Esophagus (tissue), 2 donors: ENCODE results near the gene MCF2L2. TPM values are rescaled to one million over a fixed set of nuclear protein-coding genes. Genes with fewer than 3 reads are reported as not detected.

Source experiments
- H3K27ac ChIP-seq, 2 donors: one replicate each; pipeline ENCODE4 v1.5.1; 2013; ENCODE audit warnings: low read depth in 2 of 2, mild to moderate bottlenecking in 2 of 2, inconsistent platforms in 1 of 2, low read length in 1 of 2, moderate library complexity in 1 of 2
- H3K27me3 ChIP-seq, 2 donors: one replicate each; pipeline ENCODE4 v1.6.1; 2013; ENCODE audit warnings: low read length in 2 of 2, control low read depth in 1 of 2, mild to moderate bottlenecking in 1 of 2; ENCODE audit not compliant: insufficient read depth in 2 of 2, control insufficient read depth in 1 of 2
- H3K36me3 ChIP-seq, 2 donors: one replicate each; pipeline ENCODE4 v1.6.1; 2013; ENCODE audit warnings: low read length in 1 of 2; ENCODE audit not compliant: control insufficient read depth in 2 of 2, insufficient read depth in 2 of 2
- H3K4me1 ChIP-seq, 2 donors: one replicate each; pipeline ENCODE4 v1.6.1; 2013; ENCODE audit warnings: low read length in 1 of 2; ENCODE audit not compliant: control insufficient read depth in 2 of 2, insufficient read depth in 2 of 2
- H3K4me3 ChIP-seq, 2 donors: one replicate each; pipeline ENCODE4 v1.5.1; 2013; ENCODE audit warnings: low read length in 2 of 2, mild to moderate bottlenecking in 2 of 2, low read depth in 1 of 2, moderate library complexity in 1 of 2
- H3K9me3 ChIP-seq, 2 donors: one replicate each; pipeline ENCODE4 v1.6.1; 2013; ENCODE audit warnings: mild to moderate bottlenecking in 2 of 2, low read depth in 1 of 2, low read length in 1 of 2, moderate library complexity in 1 of 2; ENCODE audit not compliant: control insufficient read depth in 2 of 2, insufficient read depth in 1 of 2
- WGBS, 2 donors: extraction: QIAGEN DNeasy Blood & Tissue Kit; methylation state at CpG; one replicate each; pipeline ENCODE4 v1.1.7; 2013; 5-methylcytosine and 5-hydroxymethylcytosine counted together
- polyA plus RNA-seq, 2 donors: library from polyadenylated mRNA; stranded (reverse); fragments of 200-250 nt; gene quantifications; one replicate each; pipeline ENCODE4 v1.2.3, GENCODE V29; 2013
- donor health status: healthy with polysubstance abuse.
- donor health status: Bipolar disorder and iron deficiency.

The MCF2L2 gene
- polyA plus RNA-seq, 2 donors: 0.21 to 0.26 TPM

DNA sequence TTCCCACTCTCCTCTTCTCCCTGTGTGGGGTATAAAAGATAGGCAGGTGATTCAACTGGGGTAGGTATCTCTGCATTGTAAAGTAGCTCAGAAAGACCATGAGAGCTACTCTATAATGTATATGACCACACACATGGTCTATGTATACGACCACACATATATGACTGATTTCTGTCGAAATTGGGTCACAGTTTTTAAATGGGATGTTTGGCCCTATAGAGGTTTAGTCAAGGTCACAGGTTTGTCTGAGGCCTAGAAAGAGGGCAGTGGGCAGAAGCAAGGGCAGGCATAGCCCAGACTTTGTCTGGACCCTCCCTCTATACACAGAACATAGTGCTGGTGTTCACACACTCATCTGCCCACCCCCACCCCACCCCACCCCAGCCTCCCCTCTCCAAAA lies 270.3 kb downstream of the MCF2L2 start:
- H3K4me1 ChIP-seq: no peaks in the 10 kb centered on the region
- no peaks in the 10 kb centered on the region for H3K27me3 ChIP-seq
- 91 to 94% methylated on average over 2 of the region's 2 CpGs for WGBS, 2 donors
- no peaks in the 10 kb centered on the region for H3K9me3 ChIP-seq
- H3K4me3 ChIP-seq: no peak overlapping the region
- no peaks in the 10 kb centered on the region for H3K36me3 ChIP-seq
- H3K27ac ChIP-seq: no peak overlapping the region

- no peaks in the 10 kb centered on the region for H3K4me1 ChIP-seq
- no peak overlapping the region for H3K27ac ChIP-seq
- H3K4me3 ChIP-seq: no peak overlapping the region
- H3K9me3 ChIP-seq: no peaks in the 10 kb centered on the region
- 87 to 88% methylated on average over 5 of the region's 5 CpGs for WGBS, 2 donors
- H3K27me3 ChIP-seq: no peaks in the 10 kb centered on the region
- H3K36me3 ChIP-seq: no peaks in the 10 kb centered on the region
Measured at GRCh38 chr3:183156266-183156665, 272.2 kb downstream of the MCF2L2 start.

DNA sequence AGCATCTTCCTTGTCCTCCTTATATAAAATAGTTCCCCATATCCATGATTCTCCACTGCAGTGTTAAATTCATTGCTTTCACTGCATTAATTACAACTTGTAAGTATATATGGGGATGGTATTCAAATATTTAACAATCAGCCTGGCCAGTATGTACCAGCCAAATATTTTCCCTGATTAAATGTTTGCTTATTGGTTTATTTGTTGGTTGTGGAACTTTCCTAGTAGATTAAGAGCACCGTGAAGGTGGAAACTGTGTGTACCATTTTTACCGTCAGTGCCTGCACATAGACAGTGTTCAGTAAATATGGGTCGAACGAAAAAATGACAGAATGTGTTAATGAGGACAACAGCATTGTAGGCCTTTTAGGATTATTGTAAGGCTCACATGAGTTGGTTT lies 272.9 kb downstream of the MCF2L2 start:
- Histone ChIP-seq H3K9me3 (no peaks in the 10 kb centered on the region), H3K27me3 (no peaks in the 10 kb centered on the region), H3K36me3 (no peaks in the 10 kb centered on the region), H3K4me3 (no peak overlapping the region), H3K4me1 (no peaks in the 10 kb centered on the region), H3K27ac (no peak overlapping the region)
- 73 to 94% methylated on average over 4 of the region's 4 CpGs for WGBS, 2 donors

GRCh38 chr3:183153210-183153950 lies 275.0 kb downstream of the MCF2L2 start:
- Histone ChIP-seq H3K27me3 (no peaks in the 10 kb centered on the region), H3K27ac (no peak overlapping the region), H3K9me3 (no peaks in the 10 kb centered on the region), H3K4me3 (no peak overlapping the region), H3K4me1 (no peaks in the 10 kb centered on the region), H3K36me3 (no peaks in the 10 kb centered on the region)
- 90 to 92% methylated on average over 14 of the region's 14 CpGs for WGBS, 2 donors

DNA sequence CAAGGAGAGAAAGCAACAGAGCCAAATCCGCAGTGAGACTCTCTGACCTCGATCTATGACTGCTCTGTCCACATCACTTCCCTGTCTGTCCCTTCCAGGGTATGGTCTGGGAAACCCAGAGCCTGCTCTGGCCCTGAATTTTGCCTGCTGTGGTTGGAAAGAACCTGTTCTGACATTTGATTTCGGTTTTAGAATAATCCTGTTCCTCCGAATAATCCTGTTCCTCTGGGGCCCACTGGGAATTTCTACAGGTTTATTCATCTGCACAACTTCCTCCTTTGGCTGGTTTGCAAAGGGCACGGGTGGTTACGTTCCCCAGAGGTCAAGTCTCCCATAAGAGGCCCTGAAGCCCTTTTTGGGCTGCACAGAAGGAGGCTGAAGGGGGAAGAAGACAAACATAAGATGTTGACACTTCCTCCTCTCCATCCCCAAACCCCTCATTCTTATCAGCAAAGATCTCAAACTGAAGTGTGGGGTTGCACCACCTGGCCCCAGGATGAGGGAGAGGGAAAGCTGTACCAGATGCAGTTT lies 276.5 kb downstream of the MCF2L2 start:
- H3K4me3 ChIP-seq: no peak overlapping the region
- H3K36me3 ChIP-seq: no peaks in the 10 kb centered on the region
- H3K27ac ChIP-seq: no peak overlapping the region
- no peaks in the 10 kb centered on the region for H3K9me3 ChIP-seq
- 57 to 64% methylated on average over 6 of the region's 6 CpGs for WGBS, 2 donors
- H3K27me3 ChIP-seq: no peaks in the 10 kb centered on the region
- H3K4me1 ChIP-seq: no peaks in the 10 kb centered on the region

- WGBS, 2 donors: 87 to 95% methylated on average over 3 of the region's 3 CpGs
Measured at GRCh38 chr3:183151086-183151485, 277.3 kb downstream of the MCF2L2 start.

GRCh38 chr3:183149915-183150750 lies 278.3 kb downstream of the MCF2L2 start:
- 56 to 69% methylated on average over 5 of the region's 5 CpGs for WGBS, 2 donors
- no peaks in the 10 kb centered on the region for H3K9me3 ChIP-seq
- no peaks in the 10 kb centered on the region for H3K36me3 ChIP-seq
- no peaks in the 10 kb centered on the region for H3K4me1 ChIP-seq
- H3K27me3 ChIP-seq: no peaks in the 10 kb centered on the region
- H3K27ac ChIP-seq: no peak overlapping the region
- H3K4me3 ChIP-seq: no peak overlapping the region

More at GRCh38 chr3:183151086-183151485, 277.3 kb downstream of the MCF2L2 start:
- no peaks in the 10 kb centered on the region for H3K4me1 ChIP-seq
- H3K27ac ChIP-seq: no peak overlapping the region
- no peaks in the 10 kb centered on the region for H3K9me3 ChIP-seq
- no peaks in the 10 kb centered on the region for H3K27me3 ChIP-seq
- H3K4me3 ChIP-seq: no peak overlapping the region
- no peaks in the 10 kb centered on the region for H3K36me3 ChIP-seq

DNA sequence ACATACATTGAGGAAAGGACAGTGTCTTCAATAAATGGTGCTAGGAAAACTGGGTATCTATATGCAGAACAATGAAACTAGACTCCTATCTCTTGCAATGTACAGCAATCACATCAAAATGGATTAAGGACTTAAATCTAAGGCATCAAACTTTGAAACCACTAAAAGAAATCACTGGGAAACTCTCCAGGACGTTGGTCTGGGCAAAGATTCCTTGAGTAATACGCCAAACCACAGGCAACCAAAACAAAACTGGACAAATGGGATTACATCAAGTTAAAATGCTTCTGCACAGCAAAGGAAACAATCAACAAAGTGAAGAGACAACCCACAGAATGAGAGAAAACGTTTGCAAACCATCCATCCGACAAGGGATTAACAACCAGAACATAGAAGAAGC lies 280.4 kb downstream of the MCF2L2 start:
- no peak overlapping the region for H3K4me3 ChIP-seq
- H3K27me3 ChIP-seq: no peaks in the 10 kb centered on the region
- no peaks in the 10 kb centered on the region for H3K36me3 ChIP-seq
- no peaks in the 10 kb centered on the region for H3K4me1 ChIP-seq
- H3K27ac ChIP-seq: no peak overlapping the region
- WGBS, 2 donors: 55 to 65% methylated on average over 4 of the region's 4 CpGs
- no peaks in the 10 kb centered on the region for H3K9me3 ChIP-seq

DNA sequence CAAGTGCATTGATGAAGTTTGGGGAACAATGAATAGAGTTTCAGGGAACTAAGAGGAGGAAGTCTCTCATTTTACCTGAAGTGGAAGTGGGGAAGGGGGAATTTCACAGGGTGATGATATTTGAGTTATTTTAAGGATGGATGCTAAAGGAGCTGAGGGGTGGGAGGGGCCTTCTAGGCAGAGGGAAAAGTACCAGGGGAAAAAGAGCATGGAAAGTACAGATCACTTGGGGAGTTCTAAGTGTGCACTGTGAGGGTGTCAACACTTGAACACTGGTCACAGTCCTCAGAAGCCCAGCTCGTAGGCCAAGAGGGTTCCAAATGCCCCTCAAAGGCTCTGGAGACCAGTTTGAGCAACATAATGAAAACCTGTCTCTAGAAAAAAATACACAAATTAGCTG lies 284.1 kb downstream of the MCF2L2 start:
- Histone ChIP-seq H3K4me1 (no peaks in the 10 kb centered on the region), H3K27ac (no peak overlapping the region), H3K4me3 (no peak overlapping the region), H3K27me3 (no peaks in the 10 kb centered on the region), H3K9me3 (no peaks in the 10 kb centered on the region), H3K36me3 (no peaks in the 10 kb centered on the region)
- WGBS, 2 donors: 57 to 91% methylated on average over 1 of the region's 1 CpG
